ENCODE measurements around the gene ANKRD42. TPM values are rescaled to one million over a fixed set of nuclear protein-coding genes. Genes with fewer than 3 reads are reported as not detected.

ANKRD42 gene
- total and polyA plus RNA-seq, 9 of the 15 experiments (the other 6 are each of a cell fraction or from before 2014, with no cell fraction given) = 2.8 to 9.1 (median 6.1) TPM

DNA sequence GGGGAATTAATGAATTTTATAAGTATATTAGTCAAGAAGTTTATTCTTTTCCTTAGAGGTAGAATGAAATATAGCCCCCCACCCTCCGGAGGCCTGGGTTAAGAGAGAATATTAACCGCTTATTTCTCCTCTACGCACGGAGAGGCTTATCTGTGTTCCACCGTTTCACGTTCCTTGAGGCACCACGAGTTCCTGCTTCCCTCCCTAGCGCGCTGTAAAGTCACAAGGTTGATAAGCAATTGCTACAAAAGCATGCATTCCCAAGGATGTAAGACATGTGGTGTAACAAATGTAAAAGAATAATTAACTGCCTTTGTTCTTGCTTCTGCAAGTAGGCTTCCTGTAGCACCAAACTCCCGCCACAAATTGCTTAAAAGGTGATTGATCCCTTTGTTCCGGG, 1.5 kb upstream of the ANKRD42 start (continued):
- TF ChIP-seq SIN3A (IDR thresholded peaks at IDR 0.05; ENCODE audit: borderline replicate concordance in 2 of 2, control insufficient read depth in 1 of 2, low read depth in 2 of 2, low read length in 2 of 2) (peak in 1 of 2 experiments; percentile 16; a peak in 2 of 4 replicates), KDM5B (IDR thresholded peaks at IDR 0.05; ENCODE audit: insufficient replicate concordance, low read depth, low read length) (no peak), CHD2 (IDR thresholded peaks at IDR 0.05; ENCODE audit: low read depth, low read length) (no peak), STAT5B (CRISPR knock-in tag; IDR thresholded peaks at IDR 0.05) (no peak), JUN (IDR thresholded peaks at IDR 0.05; ENCODE audit: borderline replicate concordance, low read depth, low read length) (no peak), JUN (CRISPR knock-in tag; IDR thresholded peaks at IDR 0.05; ENCODE audit: borderline replicate concordance) (no peak), L3MBTL2 (IDR thresholded peaks at IDR 0.05) (peak; percentile 83), TAF15 (IDR thresholded peaks at IDR 0.05; ENCODE audit: low read depth, low read length) (no peak), HMG20B (CRISPR knock-in tag; IDR thresholded peaks at IDR 0.05) (no peak)
- TF ChIP-seq, protein P1, sequence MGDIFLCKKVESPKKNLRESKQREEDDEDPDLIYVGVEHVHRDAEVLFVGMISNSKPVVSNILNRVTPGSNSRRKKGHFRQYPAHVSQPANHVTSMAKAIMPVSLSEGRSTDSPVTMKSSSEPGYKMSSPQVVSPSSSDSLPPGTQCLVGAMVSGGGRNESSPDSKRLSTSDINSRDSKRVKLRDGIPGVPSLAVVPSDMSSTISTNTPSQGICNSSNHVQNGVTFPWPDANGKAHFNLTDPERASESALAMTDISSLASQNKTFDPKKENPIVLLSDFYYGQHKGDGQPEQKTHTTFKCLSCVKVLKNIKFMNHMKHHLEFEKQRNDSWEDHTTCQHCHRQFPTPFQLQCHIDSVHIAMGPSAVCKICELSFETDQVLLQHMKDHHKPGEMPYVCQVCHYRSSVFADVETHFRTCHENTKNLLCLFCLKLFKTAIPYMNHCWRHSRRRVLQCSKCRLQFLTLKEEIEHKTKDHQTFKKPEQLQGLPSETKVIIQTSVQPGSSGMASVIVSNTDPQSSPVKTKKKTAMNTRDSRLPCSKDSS (IDR thresholded peaks at IDR 0.05; ENCODE audit: low read depth, partially characterized antibody) = no peak
- TF ChIP-seq, protein P2, sequence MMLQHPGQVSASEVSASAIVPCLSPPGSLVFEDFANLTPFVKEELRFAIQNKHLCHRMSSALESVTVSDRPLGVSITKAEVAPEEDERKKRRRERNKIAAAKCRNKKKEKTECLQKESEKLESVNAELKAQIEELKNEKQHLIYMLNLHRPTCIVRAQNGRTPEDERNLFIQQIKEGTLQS (IDR thresholded peaks at IDR 0.05) = no peak
- TF ChIP-seq, protein P2 (CRISPR knock-in tag; conservative IDR thresholded peaks at IDR 0.05) = no peak
- TF ChIP-seq, protein P3, sequence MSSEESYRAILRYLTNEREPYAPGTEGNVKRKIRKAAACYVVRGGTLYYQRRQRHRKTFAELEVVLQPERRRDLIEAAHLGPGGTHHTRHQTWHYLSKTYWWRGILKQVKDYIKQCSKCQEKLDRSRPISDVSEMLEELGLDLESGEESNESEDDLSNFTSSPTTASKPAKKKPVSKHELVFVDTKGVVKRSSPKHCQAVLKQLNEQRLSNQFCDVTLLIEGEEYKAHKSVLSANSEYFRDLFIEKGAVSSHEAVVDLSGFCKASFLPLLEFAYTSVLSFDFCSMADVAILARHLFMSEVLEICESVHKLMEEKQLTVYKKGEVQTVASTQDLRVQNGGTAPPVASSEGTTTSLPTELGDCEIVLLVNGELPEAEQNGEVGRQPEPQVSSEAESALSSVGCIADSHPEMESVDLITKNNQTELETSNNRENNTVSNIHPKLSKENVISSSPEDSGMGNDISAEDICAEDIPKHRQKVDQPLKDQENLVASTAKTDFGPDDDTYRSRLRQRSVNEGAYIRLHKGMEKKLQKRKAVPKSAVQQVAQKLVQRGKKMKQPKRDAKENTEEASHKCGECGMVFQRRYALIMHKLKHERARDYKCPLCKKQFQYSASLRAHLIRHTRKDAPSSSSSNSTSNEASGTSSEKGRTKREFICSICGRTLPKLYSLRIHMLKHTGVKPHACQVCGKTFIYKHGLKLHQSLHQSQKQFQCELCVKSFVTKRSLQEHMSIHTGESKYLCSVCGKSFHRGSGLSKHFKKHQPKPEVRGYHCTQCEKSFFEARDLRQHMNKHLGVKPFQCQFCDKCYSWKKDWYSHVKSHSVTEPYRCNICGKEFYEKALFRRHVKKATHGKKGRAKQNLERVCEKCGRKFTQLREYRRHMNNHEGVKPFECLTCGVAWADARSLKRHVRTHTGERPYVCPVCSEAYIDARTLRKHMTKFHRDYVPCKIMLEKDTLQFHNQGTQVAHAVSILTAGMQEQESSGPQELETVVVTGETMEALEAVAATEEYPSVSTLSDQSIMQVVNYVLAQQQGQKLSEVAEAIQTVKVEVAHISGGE (CRISPR knock-in tag; IDR thresholded peaks at IDR 0.05) = peak in 1 of 3 experiments; percentile 64; a peak in 2 of 6 replicates
- TF ChIP-seq, protein P4, sequence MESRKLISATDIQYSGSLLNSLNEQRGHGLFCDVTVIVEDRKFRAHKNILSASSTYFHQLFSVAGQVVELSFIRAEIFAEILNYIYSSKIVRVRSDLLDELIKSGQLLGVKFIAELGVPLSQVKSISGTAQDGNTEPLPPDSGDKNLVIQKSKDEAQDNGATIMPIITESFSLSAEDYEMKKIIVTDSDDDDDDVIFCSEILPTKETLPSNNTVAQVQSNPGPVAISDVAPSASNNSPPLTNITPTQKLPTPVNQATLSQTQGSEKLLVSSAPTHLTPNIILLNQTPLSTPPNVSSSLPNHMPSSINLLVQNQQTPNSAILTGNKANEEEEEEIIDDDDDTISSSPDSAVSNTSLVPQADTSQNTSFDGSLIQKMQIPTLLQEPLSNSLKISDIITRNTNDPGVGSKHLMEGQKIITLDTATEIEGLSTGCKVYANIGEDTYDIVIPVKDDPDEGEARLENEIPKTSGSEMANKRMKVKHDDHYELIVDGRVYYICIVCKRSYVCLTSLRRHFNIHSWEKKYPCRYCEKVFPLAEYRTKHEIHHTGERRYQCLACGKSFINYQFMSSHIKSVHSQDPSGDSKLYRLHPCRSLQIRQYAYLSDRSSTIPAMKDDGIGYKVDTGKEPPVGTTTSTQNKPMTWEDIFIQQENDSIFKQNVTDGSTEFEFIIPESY (CRISPR knock-in tag; IDR thresholded peaks at IDR 0.05) = no peak
- TF ChIP-seq, protein P5, sequence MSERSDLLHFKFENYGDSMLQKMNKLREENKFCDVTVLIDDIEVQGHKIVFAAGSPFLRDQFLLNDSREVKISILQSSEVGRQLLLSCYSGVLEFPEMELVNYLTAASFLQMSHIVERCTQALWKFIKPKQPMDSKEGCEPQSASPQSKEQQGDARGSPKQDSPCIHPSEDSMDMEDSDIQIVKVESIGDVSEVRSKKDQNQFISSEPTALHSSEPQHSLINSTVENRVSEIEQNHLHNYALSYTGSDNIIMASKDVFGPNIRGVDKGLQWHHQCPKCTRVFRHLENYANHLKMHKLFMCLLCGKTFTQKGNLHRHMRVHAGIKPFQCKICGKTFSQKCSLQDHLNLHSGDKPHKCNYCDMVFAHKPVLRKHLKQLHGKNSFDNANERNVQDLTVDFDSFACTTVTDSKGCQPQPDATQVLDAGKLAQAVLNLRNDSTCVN (CRISPR knock-in tag; IDR thresholded peaks at IDR 0.05) = no peak
- TF ChIP-seq, protein P6, sequence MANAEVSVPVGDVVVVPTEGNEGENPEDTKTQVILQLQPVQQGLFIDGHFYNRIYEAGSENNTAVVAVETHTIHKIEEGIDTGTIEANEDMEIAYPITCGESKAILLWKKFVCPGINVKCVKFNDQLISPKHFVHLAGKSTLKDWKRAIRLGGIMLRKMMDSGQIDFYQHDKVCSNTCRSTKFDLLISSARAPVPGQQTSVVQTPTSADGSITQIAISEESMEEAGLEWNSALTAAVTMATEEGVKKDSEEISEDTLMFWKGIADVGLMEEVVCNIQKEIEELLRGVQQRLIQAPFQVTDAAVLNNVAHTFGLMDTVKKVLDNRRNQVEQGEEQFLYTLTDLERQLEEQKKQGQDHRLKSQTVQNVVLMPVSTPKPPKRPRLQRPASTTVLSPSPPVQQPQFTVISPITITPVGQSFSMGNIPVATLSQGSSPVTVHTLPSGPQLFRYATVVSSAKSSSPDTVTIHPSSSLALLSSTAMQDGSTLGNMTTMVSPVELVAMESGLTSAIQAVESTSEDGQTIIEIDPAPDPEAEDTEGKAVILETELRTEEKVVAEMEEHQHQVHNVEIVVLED (CRISPR knock-in tag; IDR thresholded peaks at IDR 0.05) = peak; percentile 40; the same call in 1 of the 2 replicates
